HEK293T (cell line): ENCODE measurements around the gene ZNF683.

Experiments
- CTBP1 ChIP-seq: fragments of 450-650 bp; IDR thresholded peaks from 2 replicates; pipeline ENCODE4 v1.6.1; 2016; ENCODE audit warnings: borderline replicate concordance
- FOXA1 ChIP-seq: fragments of 450-650 bp; IDR thresholded peaks from 2 replicates; pipeline ENCODE4 v1.6.1; 2016; ENCODE audit warnings: mild to moderate bottlenecking
- FOXM1 ChIP-seq: fragments of 450-650 bp; IDR thresholded peaks from 2 replicates; pipeline ENCODE4 v1.6.1; 2017; ENCODE audit warnings: mild to moderate bottlenecking, borderline replicate concordance
- SP1 ChIP-seq: fragments of 450-650 bp; IDR thresholded peaks from 2 replicates; pipeline ENCODE4 v1.6.1; 2017
- TARDBP ChIP-seq: fragments of 450-650 bp; IDR thresholded peaks from 2 replicates; pipeline ENCODE4 v1.6.1; 2016

- TF ChIP-seq CTBP1: no peak
- no peak for TF ChIP-seq FOXA1
- no peak for TF ChIP-seq TARDBP
- no peak for TF ChIP-seq FOXM1
- no peak for TF ChIP-seq SP1
These were observed 31.1 kb upstream of the ZNF683 start for GRCh38 chr1:26403656-26404055.
